Liver (tissue), 9 donors: ENCODE results near the gene LASP1. TPM values are rescaled to one million over a fixed set of nuclear protein-coding genes. Genes with fewer than 3 reads are reported as not detected.

Experiments used
- DNase-seq: peaks from one replicate; pipeline ENCODE4 v3.0.0-alpha.2; 2017; ENCODE audit warnings: low spot score
- H3K27ac ChIP-seq, 2 donors: one replicate each; pipeline ENCODE4 v1.7.0; 2013; ENCODE audit warnings: inconsistent platforms in 2 of 2, low read length in 2 of 2, control low read depth in 1 of 2, low read depth in 1 of 2, mild to moderate bottlenecking in 1 of 2
- H3K27me3 ChIP-seq, 4 donors: one replicate each; pipeline versions ENCODE4 v1.6.1 to v1.7.0; 2013; ENCODE audit warnings: low read length in 3 of 4, inconsistent platforms in 1 of 4, mild to moderate bottlenecking in 1 of 4, moderate library complexity in 1 of 4; ENCODE audit not compliant: control insufficient read depth in 4 of 4, insufficient read depth in 4 of 4
- H3K36me3 ChIP-seq, 4 donors: one replicate each; pipeline versions ENCODE4 v1.6.1 to v1.7.0; 2013; ENCODE audit warnings: low read length in 3 of 4, mild to moderate bottlenecking in 3 of 4, low read depth in 1 of 4, moderate library complexity in 1 of 4; ENCODE audit not compliant: control insufficient read depth in 4 of 4, insufficient read depth in 3 of 4
- H3K4me1 ChIP-seq, 4 donors: one replicate each; pipeline versions ENCODE4 v1.6.1 to v1.7.0; 2013; ENCODE audit warnings: low read length in 3 of 4, mild to moderate bottlenecking in 3 of 4, moderate library complexity in 1 of 4; ENCODE audit not compliant: control insufficient read depth in 4 of 4, insufficient read depth in 4 of 4
- H3K4me3 ChIP-seq, 3 donors: one replicate each; pipeline versions ENCODE4 v1.6.1 to v1.7.0; 2013; ENCODE audit warnings: low read length in 3 of 3, control low read depth in 1 of 3, low read depth in 1 of 3, mild to moderate bottlenecking in 1 of 3
- H3K9ac ChIP-seq, 2 donors: one replicate each; pipeline ENCODE4 v1.7.0; 2013; ENCODE audit warnings: low read length in 2 of 2, mild to moderate bottlenecking in 2 of 2, moderate library complexity in 2 of 2, control low read depth in 1 of 2, low read depth in 1 of 2
- H3K9me3 ChIP-seq, 4 donors: one replicate each; pipeline versions ENCODE4 v1.6.1 to v1.7.0; 2013; ENCODE audit warnings: low read length in 3 of 4; ENCODE audit not compliant: control insufficient read depth in 4 of 4
- ATF3 ChIP-seq: IDR thresholded peaks from 2 replicates; pipeline ENCODE4 v1.6.1; 2016; ENCODE audit warnings: antibody characterized with exemption
- CTCF ChIP-seq: fragments of 150-350 bp; IDR thresholded peaks from 2 replicates; pipeline ENCODE4 v1.5.1; 2017; ENCODE audit warnings: improper control_type of control experiment, low read depth, low read length; ENCODE audit not compliant: missing input control
- EGR1 ChIP-seq, 2 donors: IDR thresholded peaks; 2 replicates each; pipeline ENCODE4 v1.6.1; 2016 to 2018; ENCODE audit warnings: antibody characterized with exemption in 2 of 2, low read depth in 2 of 2
- FOXA1 ChIP-seq: IDR thresholded peaks from 2 replicates; pipeline ENCODE4 v1.6.1; 2016; ENCODE audit warnings: antibody characterized with exemption
- FOXA2 ChIP-seq: IDR thresholded peaks from 2 replicates; pipeline ENCODE4 v1.6.1; 2016; ENCODE audit warnings: antibody characterized with exemption
- GABPA ChIP-seq, 2 donors: IDR thresholded peaks in 1 of 2; conservative IDR thresholded peaks in 1 of 2; 2 replicates each; pipeline ENCODE4 v1.6.1; 2016; ENCODE audit warnings: antibody characterized with exemption in 2 of 2, mild to moderate bottlenecking in 1 of 2, moderate library complexity in 1 of 2
- HNF4A ChIP-seq, 2 donors: conservative IDR thresholded peaks; 2 replicates each; pipeline ENCODE4 v1.6.1; 2016; ENCODE audit warnings: antibody characterized with exemption in 2 of 2, mild to moderate bottlenecking in 2 of 2
- HNF4G ChIP-seq: IDR thresholded peaks from 2 replicates; pipeline ENCODE4 v1.6.1; 2016; ENCODE audit warnings: antibody characterized with exemption
- JUND ChIP-seq, 2 donors: IDR thresholded peaks; 2 replicates each; pipeline ENCODE4 v1.6.1; 2016; ENCODE audit warnings: antibody characterized with exemption in 2 of 2
- NR2F2 ChIP-seq: IDR thresholded peaks from 2 replicates; pipeline ENCODE4 v1.6.1; 2016; ENCODE audit warnings: antibody characterized with exemption
- RAD21 ChIP-seq, 2 donors: IDR thresholded peaks; 2 replicates each; pipeline ENCODE4 v1.6.1; 2016; ENCODE audit warnings: antibody characterized with exemption in 2 of 2, mild to moderate bottlenecking in 2 of 2
- REST ChIP-seq: IDR thresholded peaks from 2 replicates; pipeline ENCODE4 v1.6.1; 2016; ENCODE audit warnings: antibody characterized with exemption, mild to moderate bottlenecking
- RXRA ChIP-seq, 2 donors: IDR thresholded peaks; 2 replicates each; pipeline ENCODE4 v1.6.1; 2017 to 2018; ENCODE audit warnings: antibody characterized with exemption in 2 of 2, mild to moderate bottlenecking in 1 of 2
- SP1 ChIP-seq: IDR thresholded peaks from 2 replicates; pipeline ENCODE4 v1.6.1; 2018; ENCODE audit warnings: antibody characterized with exemption, mild to moderate bottlenecking
- TAF1 ChIP-seq: conservative IDR thresholded peaks from 2 replicates; pipeline ENCODE4 v1.6.1; 2016; ENCODE audit warnings: antibody characterized with exemption, mild to moderate bottlenecking
- YY1 ChIP-seq: IDR thresholded peaks from 2 replicates; pipeline ENCODE4 v1.6.1; 2016; ENCODE audit warnings: antibody characterized with exemption, mild to moderate bottlenecking
- WGBS: extraction: QIAGEN DNeasy Blood & Tissue Kit; methylation state at CpG from one replicate; pipeline ENCODE4 v1.1.7; 2013; 5-methylcytosine and 5-hydroxymethylcytosine counted together
- polyA plus RNA-seq, 2 donors: library from polyadenylated mRNA; stranded (reverse) in 1 of 2; unstranded in 1 of 2; fragments of 200-250 nt in 1 of 2; fragments of >200 nt in 1 of 2; fragmentation: Nextera tagmentation in 1 of 2; extraction: Ambion mirVana in 1 of 2; gene quantifications; one replicate each; pipeline versions ENCODE4 v1.2.1 to v1.2.3, GENCODE V29; 2013 to 2015
- total RNA-seq, 2 donors: library from RNA; depleted of rRNA; stranded (reverse); fragments of >200 nt; gene quantifications; one replicate each; pipeline ENCODE4 v1.2.3, GENCODE V29; 2014
- TF ChIP-seq, protein P1 (sequence below): IDR thresholded peaks from 2 replicates; pipeline ENCODE4 v1.6.1; 2016; ENCODE audit warnings: antibody characterized with exemption
- TF ChIP-seq, protein P2 (sequence below): IDR thresholded peaks from 2 replicates; pipeline ENCODE4 v1.6.1; 2016; ENCODE audit warnings: antibody characterized with exemption
- donor health status: healthy.
- donor health status: healthy.
- donor health status: healthy.
- donor health status: healthy.
- donor health status: healthy.

The LASP1 gene
- total and polyA plus RNA-seq, 4 donors, result 18.2 to 77.7 (median 68.4) TPM

GRCh38 chr17:38969281-38969680 lies 99.4 kb downstream of the LASP1 start:
- H3K27me3 ChIP-seq, result no peaks in the 10 kb centered on the region
- no peak for DNase-seq
- H3K36me3 ChIP-seq, result no peaks in the 10 kb centered on the region
- peaks cover 0 to 2% (median 0%) of the 10 kb centered on the region in 4 donors for H3K4me1 ChIP-seq
- H3K9ac ChIP-seq, result no peak overlapping the region
- no peak overlapping the region for H3K4me3 ChIP-seq
- 57% methylated on average over 4 of the region's 4 CpGs for WGBS
- H3K27ac ChIP-seq, result no peak overlapping the region
- H3K9me3 ChIP-seq, result no peaks in the 10 kb centered on the region
- TF ChIP-seq HNF4G, result no peak
- no peak for TF ChIP-seq GABPA (IDR thresholded peaks at IDR 0.05 in 1 of 2, conservative IDR thresholded peaks at IDR 0.05 in 1 of 2)
- TF ChIP-seq RAD21 (IDR thresholded peaks at IDR 0.05), result no peak
- TF ChIP-seq ATF3, result no peak
- TF ChIP-seq FOXA1, result no peak
- TF ChIP-seq HNF4A (conservative IDR thresholded peaks at IDR 0.05), result no peak
- no peak for TF ChIP-seq TAF1
- TF ChIP-seq, protein P1, sequence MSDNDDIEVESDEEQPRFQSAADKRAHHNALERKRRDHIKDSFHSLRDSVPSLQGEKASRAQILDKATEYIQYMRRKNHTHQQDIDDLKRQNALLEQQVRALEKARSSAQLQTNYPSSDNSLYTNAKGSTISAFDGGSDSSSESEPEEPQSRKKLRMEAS, result no peak
- TF ChIP-seq CTCF, result no peak
- TF ChIP-seq NR2F2, result no peak
- TF ChIP-seq, protein P2, sequence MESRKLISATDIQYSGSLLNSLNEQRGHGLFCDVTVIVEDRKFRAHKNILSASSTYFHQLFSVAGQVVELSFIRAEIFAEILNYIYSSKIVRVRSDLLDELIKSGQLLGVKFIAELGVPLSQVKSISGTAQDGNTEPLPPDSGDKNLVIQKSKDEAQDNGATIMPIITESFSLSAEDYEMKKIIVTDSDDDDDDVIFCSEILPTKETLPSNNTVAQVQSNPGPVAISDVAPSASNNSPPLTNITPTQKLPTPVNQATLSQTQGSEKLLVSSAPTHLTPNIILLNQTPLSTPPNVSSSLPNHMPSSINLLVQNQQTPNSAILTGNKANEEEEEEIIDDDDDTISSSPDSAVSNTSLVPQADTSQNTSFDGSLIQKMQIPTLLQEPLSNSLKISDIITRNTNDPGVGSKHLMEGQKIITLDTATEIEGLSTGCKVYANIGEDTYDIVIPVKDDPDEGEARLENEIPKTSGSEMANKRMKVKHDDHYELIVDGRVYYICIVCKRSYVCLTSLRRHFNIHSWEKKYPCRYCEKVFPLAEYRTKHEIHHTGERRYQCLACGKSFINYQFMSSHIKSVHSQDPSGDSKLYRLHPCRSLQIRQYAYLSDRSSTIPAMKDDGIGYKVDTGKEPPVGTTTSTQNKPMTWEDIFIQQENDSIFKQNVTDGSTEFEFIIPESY, result no peak
- no peak for TF ChIP-seq YY1
- no peak for TF ChIP-seq RXRA (IDR thresholded peaks at IDR 0.05)
- no peak for TF ChIP-seq SP1
- no peak for TF ChIP-seq FOXA2
- no peak for TF ChIP-seq REST
- no peak for TF ChIP-seq JUND (IDR thresholded peaks at IDR 0.05)
- no peak for TF ChIP-seq EGR1 (IDR thresholded peaks at IDR 0.05; ENCODE audit: low read depth in 2 of 2)
